AML-193 (cell line): ENCODE data around the gene GALNT14.

Experiments used
- DNase-seq, 2 experiments: peaks; one replicate each; lab custom pipeline; 2025; lab: John Stamatoyannopoulos, UW

Gene GALNT14

GRCh38 chr2:30974092-30974491 is 164.1 kb downstream of the GALNT14 start:
- no peak for DNase-seq

GRCh38 chr2:30971231-30972025 is 166.8 kb downstream of the GALNT14 start:
- no peak for DNase-seq

GRCh38 chr2:30968660-30969397 is 169.4 kb downstream of the GALNT14 start:
- DNase-seq: no peak

GRCh38 chr2:30966786-30967185 is 171.5 kb downstream of the GALNT14 start:
- DNase-seq: no peak

- DNase-seq: no peak
Observed at GRCh38 chr2:30965022-30965531, 173.2 kb downstream of the GALNT14 start.

GRCh38 chr2:30964334-30965005 is 173.8 kb downstream of the GALNT14 start:
- no peak for DNase-seq

- no peak for DNase-seq
Observed at GRCh38 chr2:30963184-30963583, 175.1 kb downstream of the GALNT14 start.

GRCh38 chr2:30960213-30960612 is 178.0 kb downstream of the GALNT14 start:
- DNase-seq: no peak

GRCh38 chr2:30959653-30960052 is 178.6 kb downstream of the GALNT14 start:
- no peak for DNase-seq

GRCh38 chr2:30958918-30959265 is 179.3 kb downstream of the GALNT14 start:
- DNase-seq: no peak

- DNase-seq: no peak
Observed at GRCh38 chr2:30958193-30958917, 179.9 kb downstream of the GALNT14 start.

- no peak for DNase-seq
Observed at GRCh38 chr2:30957591-30957990, 180.6 kb downstream of the GALNT14 start.

GRCh38 chr2:30956995-30957394 is 181.2 kb downstream of the GALNT14 start:
- no peak for DNase-seq

- DNase-seq: no peak
Observed at GRCh38 chr2:30955516-30956132, 182.6 kb downstream of the GALNT14 start.

GRCh38 chr2:30950339-30950738 is 187.9 kb downstream of the GALNT14 start:
- DNase-seq: no peak

GRCh38 chr2:30949435-30949834 is 188.8 kb downstream of the GALNT14 start:
- DNase-seq: no peak

GRCh38 chr2:30948857-30949256 is 189.4 kb downstream of the GALNT14 start:
- DNase-seq: no peak

GRCh38 chr2:30948130-30948529 is 190.1 kb downstream of the GALNT14 start:
- DNase-seq: no peak

GRCh38 chr2:30947686-30948085 is 190.6 kb downstream of the GALNT14 start:
- no peak for DNase-seq

GRCh38 chr2:30942419-30942818 is 195.8 kb downstream of the GALNT14 start:
- DNase-seq: no peak

- DNase-seq: no peak
Observed at GRCh38 chr2:30940839-30941238, 197.4 kb downstream of the GALNT14 start.

- DNase-seq: no peak
Observed at GRCh38 chr2:30939364-30939763, 198.9 kb downstream of the GALNT14 start.
